Measurements from ENCODE around the gene TM9SF3. TPM values are rescaled to one million over a fixed set of nuclear protein-coding genes. Genes with fewer than 3 reads are reported as not detected.

Gene TM9SF3
- total RNA-seq, 4 donors from 2014 or later: 64.4 to 129 (median 95.8) TPM

DNA sequence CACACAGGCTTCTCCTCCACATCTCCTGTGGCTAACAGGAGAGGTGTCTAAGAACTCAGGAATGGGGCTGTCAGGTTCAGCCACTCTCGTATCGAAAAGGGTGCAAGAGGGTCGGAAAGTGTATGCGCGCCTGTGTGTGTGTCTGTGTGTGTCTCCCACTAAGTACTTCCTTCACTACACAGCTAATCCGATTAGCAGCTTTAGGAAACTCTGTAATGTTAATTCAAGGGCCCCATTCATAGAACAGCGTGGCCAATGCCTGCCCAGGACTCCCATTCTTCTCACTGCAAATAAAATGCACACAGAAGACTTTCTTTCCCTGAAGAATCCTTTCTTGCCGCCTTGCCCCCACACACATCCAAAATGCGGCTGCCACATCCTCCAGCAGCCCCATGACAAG is 112.9 kb downstream of the TM9SF3 start:
- Histone ChIP-seq H3K4me3 (no peak overlapping the region), H3K27ac (no peak overlapping the region), H3K4me1 (no peaks in the 10 kb centered on the region), H3K36me3 (no peaks in the 10 kb centered on the region), H3K27me3 (no peaks in the 10 kb centered on the region), H3K9me3 (no peaks in the 10 kb centered on the region)
- TF ChIP-seq, protein P1, sequence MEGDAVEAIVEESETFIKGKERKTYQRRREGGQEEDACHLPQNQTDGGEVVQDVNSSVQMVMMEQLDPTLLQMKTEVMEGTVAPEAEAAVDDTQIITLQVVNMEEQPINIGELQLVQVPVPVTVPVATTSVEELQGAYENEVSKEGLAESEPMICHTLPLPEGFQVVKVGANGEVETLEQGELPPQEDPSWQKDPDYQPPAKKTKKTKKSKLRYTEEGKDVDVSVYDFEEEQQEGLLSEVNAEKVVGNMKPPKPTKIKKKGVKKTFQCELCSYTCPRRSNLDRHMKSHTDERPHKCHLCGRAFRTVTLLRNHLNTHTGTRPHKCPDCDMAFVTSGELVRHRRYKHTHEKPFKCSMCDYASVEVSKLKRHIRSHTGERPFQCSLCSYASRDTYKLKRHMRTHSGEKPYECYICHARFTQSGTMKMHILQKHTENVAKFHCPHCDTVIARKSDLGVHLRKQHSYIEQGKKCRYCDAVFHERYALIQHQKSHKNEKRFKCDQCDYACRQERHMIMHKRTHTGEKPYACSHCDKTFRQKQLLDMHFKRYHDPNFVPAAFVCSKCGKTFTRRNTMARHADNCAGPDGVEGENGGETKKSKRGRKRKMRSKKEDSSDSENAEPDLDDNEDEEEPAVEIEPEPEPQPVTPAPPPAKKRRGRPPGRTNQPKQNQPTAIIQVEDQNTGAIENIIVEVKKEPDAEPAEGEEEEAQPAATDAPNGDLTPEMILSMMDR (IDR thresholded peaks at IDR 0.05): no peak
- no peak for TF ChIP-seq POLR2A (IDR thresholded peaks at IDR 0.05)
- DNase-seq: no peak

DNA sequence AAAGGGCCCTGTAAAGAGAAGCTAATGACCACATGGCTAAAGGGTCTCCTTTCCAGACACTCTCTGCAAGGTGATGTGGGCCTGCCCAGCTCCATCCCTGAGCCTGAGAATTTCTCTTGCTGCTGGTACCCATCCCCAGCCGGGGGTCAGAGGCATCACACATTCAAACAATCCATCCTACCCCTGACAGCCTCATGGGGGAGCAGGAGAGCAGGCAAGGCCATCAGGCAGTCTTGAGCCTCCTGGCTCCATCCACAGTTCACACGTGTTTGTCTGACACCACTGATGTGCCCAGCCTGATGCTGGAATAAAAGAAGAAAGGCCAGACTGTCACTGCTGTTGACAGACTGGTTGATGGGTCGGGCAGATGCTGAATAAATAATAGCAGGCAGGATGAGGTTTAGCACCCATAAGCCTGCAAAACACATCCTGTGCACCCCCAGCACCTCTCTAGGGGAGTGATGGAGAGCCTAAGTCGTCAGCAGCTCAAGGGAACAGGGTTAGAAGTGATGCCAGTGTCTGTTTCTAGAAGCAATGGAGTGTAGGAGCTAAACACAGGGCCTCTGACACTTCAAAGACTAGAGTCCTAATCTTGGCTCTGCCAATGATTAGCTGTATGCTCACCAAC is 116.6 kb downstream of the TM9SF3 start:
- no peaks in the 10 kb centered on the region for H3K36me3 ChIP-seq
- TF ChIP-seq POLR2A (IDR thresholded peaks at IDR 0.05): no peak
- TF ChIP-seq, protein P1 (IDR thresholded peaks at IDR 0.05): peak in 4 of 6 experiments; percentile 24 to 37 (median 36)
- no peaks in the 10 kb centered on the region for H3K4me1 ChIP-seq
- no peaks in the 10 kb centered on the region for H3K9me3 ChIP-seq
- H3K27ac ChIP-seq: no peak overlapping the region
- DNase-seq: peak in 1 of 3 donors; percentile 48
- H3K4me3 ChIP-seq: no peak overlapping the region
- H3K27me3 ChIP-seq: no peaks in the 10 kb centered on the region

DNA sequence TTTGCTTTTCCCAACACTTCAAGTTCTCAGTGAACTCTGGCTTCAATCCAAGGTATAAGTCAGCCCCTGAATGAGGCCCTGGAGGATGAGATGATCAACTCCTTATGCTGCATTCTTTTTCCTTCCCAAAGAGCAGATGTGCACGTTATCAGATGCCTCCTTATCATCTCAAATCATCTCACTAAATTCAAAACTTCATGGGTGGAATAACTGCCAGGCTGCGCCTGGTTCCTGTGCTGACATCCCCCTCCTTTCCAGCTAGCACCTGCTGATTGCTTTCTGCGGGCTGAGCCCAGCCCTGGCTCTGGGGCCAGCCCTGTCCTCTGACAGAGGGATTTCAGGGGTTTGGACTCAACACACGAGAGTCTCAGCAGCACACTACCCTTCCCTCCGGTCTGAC is 118.0 kb downstream of the TM9SF3 start:
- Histone ChIP-seq H3K4me1 (no peaks in the 10 kb centered on the region), H3K9me3 (no peaks in the 10 kb centered on the region), H3K36me3 (no peaks in the 10 kb centered on the region), H3K27me3 (no peaks in the 10 kb centered on the region), H3K4me3 (no peak overlapping the region), H3K27ac (no peak overlapping the region)
- no peak for DNase-seq
- TF ChIP-seq, protein P1 (IDR thresholded peaks at IDR 0.05): no peak
- no peak for TF ChIP-seq POLR2A (IDR thresholded peaks at IDR 0.05)

Small RNA genes lying within 50 kb of the gene (small RNA-seq; reads per million reads assigned to genes)
- gene RNA5SP324: 0 reads per million in 2 donors

Other genes starting within 250 kb of the TM9SF3 start
- not detected for gene OPALIN, start 228.0 kb downstream of the TM9SF3 start, total RNA-seq
- gene TLL2, start 73.1 kb downstream of the TM9SF3 start, total RNA-seq: under 1 TPM in 3 of 4 donors, not detected in 1; 0.27 to 0.83 (median 0.38) TPM
- 100 to 1,000 TPM in 1 of 4 donors, 10 to 100 TPM in 2, 1 to 10 TPM in 1; 5.8 to 111 (median 13.4) TPM for gene PIK3AP1, start 133.5 kb upstream of the TM9SF3 start, total RNA-seq
- gene LCOR, start 245.3 kb upstream of the TM9SF3 start, total RNA-seq: 100 to 1,000 TPM in 1 of 4 donors, 10 to 100 TPM in 3; 61.9 to 133 (median 81.2) TPM